ENCODE data around the gene SEZ6L. TPM values are rescaled to one million over a fixed set of nuclear protein-coding genes. Genes with fewer than 3 reads are reported as not detected.

Gene SEZ6L
- total RNA-seq, 1 experiment from 2014 or later, result not detected

GRCh38 chr22:26404851-26405421, 235.7 kb downstream of the SEZ6L start:
- DNase-seq (ENCODE audit: low read depth, low spot score), result no peak
- H3K27me3 ChIP-seq (ENCODE audit: insufficient read depth, low read length), result peaks cover 18% of the 10 kb centered on the region
- no peak overlapping the region for H3K4me2 ChIP-seq (ENCODE audit: low read length)
- no peak overlapping the region for H3K4me3 ChIP-seq (replicated peaks in 1 of 2; ENCODE audit: low read depth in 1 of 2, low read length in 2 of 2)
- ChIA-PET RAD21 (ENCODE audit: low non-redundant PET in 1 of 2, low total read pairs in 2 of 2, uncharacterized antibody in 2 of 2, unreplicated experiment in 2 of 2) (no interaction called here), POLR2A (no interaction called here), CTCF (interaction anchor here (0.8 to 1.0 kb wide), 2 partner anchors 56 to 57 kb away, joined by 3 to 4 read pairs; no protein-coding TSS in a partner anchor)
- H4K20me1 ChIP-seq (ENCODE audit: insufficient read depth), result no peaks in the 10 kb centered on the region; the same call in 1 of the 2 replicates
- H3K79me2 ChIP-seq (ENCODE audit: insufficient read depth, low read length), result no peaks in the 10 kb centered on the region
- TF ChIP-seq CEBPB (IDR thresholded peaks at IDR 0.05; ENCODE audit: low read depth), result no peak
- H3K27ac ChIP-seq (ENCODE audit: low read depth, low read length), result no peak overlapping the region
- H3K9me3 ChIP-seq (ENCODE audit: control insufficient read depth in 1 of 2, insufficient read depth in 1 of 2, low read depth in 1 of 2, low read length in 2 of 2), result no peaks in the 10 kb centered on the region
- ATAC-seq, result no peak
- no peaks in the 10 kb centered on the region for H3K36me3 ChIP-seq (ENCODE audit: control insufficient read depth in 1 of 2, insufficient read depth in 2 of 2, low read length in 2 of 2)
- intact Hi-C loops (cut with micrococcal nuclease), result no loop called here
- H3K9ac ChIP-seq (ENCODE audit: low read length), result no peak overlapping the region
- no peaks in the 10 kb centered on the region for H3K4me1 ChIP-seq (ENCODE audit: control insufficient read depth in 1 of 2, insufficient read depth in 2 of 2, low read length in 2 of 2)
- no peak overlapping the region for H2AFZ ChIP-seq (ENCODE audit: low read depth, low read length, poor library complexity, severe bottlenecking)
- BruUV-seq (replicated peaks), result no TSS peak
- H3K9me2 ChIP-seq (ENCODE audit: insufficient read depth), result no peaks in the 10 kb centered on the region

- no TSS peak for BruUV-seq (replicated peaks)
- H3K4me3 ChIP-seq (replicated peaks in 1 of 2; ENCODE audit: low read depth in 1 of 2, low read length in 2 of 2), result no peak overlapping the region
- peaks cover 0 to 2% of the 10 kb centered on the region in 2 experiments; a peak in 1 of 4 replicates for H3K9me3 ChIP-seq (ENCODE audit: control insufficient read depth in 1 of 2, insufficient read depth in 1 of 2, low read depth in 1 of 2, low read length in 2 of 2)
- H2AFZ ChIP-seq (ENCODE audit: low read depth, low read length, poor library complexity, severe bottlenecking), result no peak overlapping the region
- H3K36me3 ChIP-seq (ENCODE audit: control insufficient read depth in 1 of 2, insufficient read depth in 2 of 2, low read length in 2 of 2), result no peaks in the 10 kb centered on the region
- H4K20me1 ChIP-seq (ENCODE audit: insufficient read depth), result no peaks in the 10 kb centered on the region; the same call in 1 of the 2 replicates
- no peaks in the 10 kb centered on the region for H3K9me2 ChIP-seq (ENCODE audit: insufficient read depth)
- CTCF ChIA-PET, result interaction anchor here (0.7 kb wide), 1 partner anchor 38 kb away, joined by 3 read pairs; no protein-coding TSS in a partner anchor
- no peak overlapping the region for H3K4me2 ChIP-seq (ENCODE audit: low read length)
- ATAC-seq (peak; percentile 53; the same call in 1 of the 2 replicates), DNase-seq (ENCODE audit: low read depth, low spot score) (no peak)
- POLR2A ChIA-PET, result no interaction called here
- H3K4me1 ChIP-seq (ENCODE audit: control insufficient read depth in 1 of 2, insufficient read depth in 2 of 2, low read length in 2 of 2), result no peaks in the 10 kb centered on the region
- no peak overlapping the region for H3K27ac ChIP-seq (ENCODE audit: low read depth, low read length)
- H3K9ac ChIP-seq (ENCODE audit: low read length), result no peak overlapping the region
- RAD21 ChIA-PET (ENCODE audit: low non-redundant PET in 1 of 2, low total read pairs in 2 of 2, uncharacterized antibody in 2 of 2, unreplicated experiment in 2 of 2), result no interaction called here
- intact Hi-C loops (cut with micrococcal nuclease), result no loop called here
- H3K79me2 ChIP-seq (ENCODE audit: insufficient read depth, low read length), result no peaks in the 10 kb centered on the region
- H3K27me3 ChIP-seq (ENCODE audit: insufficient read depth, low read length), result peaks cover 26% of the 10 kb centered on the region
- TF ChIP-seq SRF (IDR thresholded peaks at IDR 0.05; ENCODE audit: low read depth) (no peak), CEBPB (IDR thresholded peaks at IDR 0.05; ENCODE audit: low read depth) (no peak), ATF3 (IDR thresholded peaks at IDR 0.05) (no peak), CTCF (IDR thresholded peaks at IDR 0.05 in 2 of 3, conservative IDR thresholded peaks at IDR 0.05 in 1 of 3; ENCODE audit: borderline replicate concordance in 1 of 3, insufficient read depth in 1 of 3, low read depth in 2 of 3, low read length in 2 of 3) (no peak), ZFX (IDR thresholded peaks at IDR 0.05) (no peak), POLR2A (IDR thresholded peaks at IDR 0.05; ENCODE audit: borderline replicate concordance, extremely low read depth, insufficient read depth, insufficient read length) (no peak), EGR1 (IDR thresholded peaks at IDR 0.05; ENCODE audit: low read depth) (no peak), TCF7L2 (IDR thresholded peaks at IDR 0.05; ENCODE audit: borderline replicate concordance, extremely low read depth, insufficient read depth, insufficient read length) (no peak), ZBTB33 (IDR thresholded peaks at IDR 0.05; ENCODE audit: extremely low read depth, insufficient replicate concordance, low read length) (no peak), FOSL1 (IDR thresholded peaks at IDR 0.05; ENCODE audit: low read depth) (no peak)
Measured at GRCh38 chr22:26406118-26406517, 236.9 kb downstream of the SEZ6L start.

All from HCT116 (cell line).